Pancreas (tissue), 8 donors: Measurements from ENCODE around the gene EQTN. TPM values are rescaled to one million over a fixed set of nuclear protein-coding genes. Genes with fewer than 3 reads are reported as not detected.

ENCODE experiments used
- polyA plus RNA-seq, 2 donors: library from polyadenylated mRNA; stranded (reverse); fragments of 200-250 nt; gene quantifications; one replicate each; pipeline ENCODE4 v1.2.3, GENCODE V29; 2013
- total RNA-seq, 6 donors: library from RNA; stranded (reverse); fragmentation: NEBNext Ultra II Directional in 4 of 6; extraction: Animal tissue kit (Norgen Biotek cat#: 25700) in 4 of 6; gene quantifications; one replicate each; pipeline versions ENCODE4 v1.2.1 to v1.2.4, GENCODE V29; 2021 to 2023
- donor health status: healthy with polysubstance abuse.
- donor health status: DM: no; HTN: no; CAD: no; lungs with moderate emphysema.
- donor health status: DM: no; HTN: no; CAD: no.
- donor health status: Bipolar disorder and iron deficiency.
- donor health status: DM: yes; HTN: yes; CAD: no.
- donor health status: DM: no; HTN: no; CAD: no.
- donor health status: DM: no; HTN: no; CAD: no.
- donor health status: DM: yes; HTN: yes; CAD: no.

EQTN gene
- total and polyA plus RNA-seq, 8 donors: 0.30 to 0.65 (median 0.37) TPM; not detected in 3

Other genes starting within 250 kb of the EQTN start
- 1 to 10 TPM; 1.1 to 3.8 (median 1.9) TPM for gene TEK, start 187.9 kb downstream of the EQTN start, total RNA-seq
- gene TEK, start 187.9 kb downstream of the EQTN start, polyA plus RNA-seq: 1 to 10 TPM in 1 of 2 donors, under 1 TPM in 1; 0.91 to 3.4 TPM
- not detected for gene IFNK, start 227.1 kb upstream of the EQTN start, total RNA-seq
- gene IFNK, start 227.1 kb upstream of the EQTN start, polyA plus RNA-seq: not detected
- 10 to 100 TPM in 1 of 6 donors, 1 to 10 TPM in 5; 3.2 to 10.5 (median 5.1) TPM for gene MOB3B, start 232.7 kb upstream of the EQTN start, total RNA-seq
- 1 to 10 TPM; 1.4 to 1.7 TPM for gene MOB3B, start 232.7 kb upstream of the EQTN start, polyA plus RNA-seq